NT2/D1 (cell line): Measurements from ENCODE around the gene CCDC116.

ENCODE experiments used
- YY1 ChIP-seq: IDR thresholded peaks from 2 replicates; pipeline ENCODE4 v1.6.1; 2011; ENCODE audit not compliant: insufficient read length, insufficient read depth
- ZNF274 ChIP-seq: IDR thresholded peaks from 2 replicates; pipeline ENCODE4 v1.6.1; 2011; ENCODE audit warnings: mild to moderate bottlenecking, low read depth, low read length

DNA sequence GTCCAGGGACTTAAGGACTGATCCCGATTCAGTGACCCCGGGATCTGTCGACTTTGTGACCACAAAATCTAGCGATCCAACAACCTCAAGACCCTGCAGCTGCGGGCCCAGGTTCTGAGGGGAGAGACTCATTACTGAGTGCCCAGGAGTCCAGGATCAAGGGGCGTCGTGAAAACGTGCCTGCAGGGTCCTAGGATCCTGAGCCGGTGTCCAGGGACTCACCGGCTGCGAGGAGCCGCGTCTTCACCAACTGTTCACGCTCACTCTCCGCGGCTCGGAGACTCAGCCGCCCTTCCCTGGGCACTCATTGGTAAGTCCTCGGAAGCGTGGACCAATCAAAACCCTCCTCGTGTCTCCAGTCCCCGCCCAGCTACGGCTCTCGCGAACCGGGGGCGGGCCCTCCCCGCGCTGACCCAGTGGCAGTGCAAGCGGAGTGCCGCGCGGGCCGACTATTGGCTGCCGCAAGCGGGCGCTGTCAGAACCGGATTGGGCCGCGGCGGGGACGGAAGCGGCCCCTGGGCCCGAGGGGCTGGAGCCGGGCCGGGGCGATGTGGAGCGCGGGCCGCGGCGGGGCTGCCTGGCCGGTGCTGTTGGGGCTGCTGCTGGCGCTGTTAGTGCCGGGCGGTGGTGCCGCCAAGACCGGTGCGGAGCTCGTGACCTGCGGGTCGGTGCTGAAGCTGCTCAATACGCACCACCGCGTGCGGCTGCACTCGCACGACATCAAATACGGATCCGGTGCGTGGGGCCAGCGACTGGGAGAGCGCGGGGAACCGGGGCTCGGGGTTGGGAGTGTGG is 9.4 kb downstream of the CCDC116 start, which contains the start of gene SDF2L1:
- TF ChIP-seq ZNF274 (no peak), YY1 (no peak)
